SK-N-SH (cell line): ENCODE data around the gene PTPRG. TPM values are rescaled to one million over a fixed set of nuclear protein-coding genes. Genes with fewer than 3 reads are reported as not detected.

Experiments
- CTCF ChIA-PET: fragments of 300-600, 350-600 bp; formaldehyde crosslinking; extraction: SDS; loops from one replicate; lab custom pipeline; 2021; lab: Yijun Ruan, JAX
- POLR2A ChIA-PET: fragments of 350-600 bp; sonication (Branson Sonifier 250); formaldehyde crosslinking; extraction: SDS; loops from one replicate; lab custom pipeline; 2020; ENCODE audit warnings: antibody characterized with exemption, inconsistent platforms; lab: Yijun Ruan, JAX
- DNase-seq: peaks from one replicate; pipeline ENCODE4 v3.0.0; 2012
- H2AFZ ChIP-seq: fragments of 200-600 bp; sonication (generic); 2 replicates; pipeline ENCODE4 v1.8.1; 2016; ENCODE audit warnings: antibody characterized with exemption, mild to moderate bottlenecking, low read depth
- H3F3A ChIP-seq: fragments of 200-600 bp; sonication (generic); replicated peaks from 2 replicates; pipeline ENCODE3; 2016; ENCODE audit warnings: antibody characterized with exemption, mild to moderate bottlenecking; ENCODE audit not compliant: insufficient read depth
- H3K27ac ChIP-seq, 2 experiments: fragments of 200-500 bp in 1 of 2; fragments of 200-600 bp in 1 of 2; sonication (Bioruptor generic) in 1 of 2; sonication (generic), shearing (Covaris generic) in 1 of 2; 2 replicates each; pipeline versions ENCODE4 v1.5.1 to v1.6.1; 2014 to 2016; ENCODE audit warnings: low read depth in 2 of 2, inconsistent platforms in 1 of 2, low read length in 1 of 2, mild to moderate bottlenecking in 1 of 2, mixed read lengths in 1 of 2
- H3K27me3 ChIP-seq: fragments of 200-600 bp; sonication (generic), shearing (Covaris generic); 2 replicates; pipeline ENCODE4 v1.6.1; 2016; ENCODE audit warnings: mixed run types; ENCODE audit not compliant: insufficient read depth
- H3K36me3 ChIP-seq, 2 experiments: fragments of 200-500 bp in 1 of 2; fragments of 200-600 bp in 1 of 2; sonication (Bioruptor generic) in 1 of 2; sonication (generic) in 1 of 2; replicated peaks in 1 of 2; 2 replicates each; pipeline versions ENCODE3 to v1.5.1; 2014 to 2016; ENCODE audit warnings: low read length in 1 of 2, mild to moderate bottlenecking in 1 of 2; ENCODE audit not compliant: insufficient read depth in 2 of 2, control insufficient read depth in 1 of 2
- H3K4me1 ChIP-seq, 2 experiments: fragments of 200-500 bp in 1 of 2; fragments of 200-600 bp in 1 of 2; sonication (Bioruptor generic) in 1 of 2; sonication (generic), shearing (Covaris generic) in 1 of 2; 2 replicates each; pipeline versions ENCODE4 v1.5.1 to v1.6.1; 2014 to 2016; ENCODE audit warnings: low read depth in 1 of 2, low read length in 1 of 2, mixed run types in 1 of 2; ENCODE audit not compliant: insufficient read depth in 2 of 2, control insufficient read depth in 1 of 2
- H3K4me2 ChIP-seq: fragments of 200-600 bp; sonication (generic), shearing (Covaris generic); 2 replicates; pipeline ENCODE4 v1.6.1; 2017; ENCODE audit warnings: mixed run types
- H3K4me3 ChIP-seq, 2 experiments: fragments of 200-500 bp in 1 of 2; fragments of 200-600 bp in 1 of 2; sonication (Bioruptor generic) in 1 of 2; sonication (generic), shearing (Covaris generic) in 1 of 2; 2 replicates each; pipeline versions ENCODE4 v1.5.1 to v1.8.1; 2014 to 2016; ENCODE audit warnings: low read depth in 2 of 2, inconsistent platforms in 1 of 2, low read length in 1 of 2, mild to moderate bottlenecking in 1 of 2, mixed read lengths in 1 of 2, moderate library complexity in 1 of 2
- H3K79me2 ChIP-seq: fragments of 200-600 bp; sonication (generic); 2 replicates; pipeline ENCODE4 v1.8.1; 2017; ENCODE audit warnings: mild to moderate bottlenecking; ENCODE audit not compliant: insufficient read depth
- H3K9ac ChIP-seq: fragments of 200-600 bp; sonication (generic); 2 replicates; pipeline ENCODE4 v1.6.1; 2017; ENCODE audit warnings: mixed run types
- H3K9me2 ChIP-seq: fragments of 200-600 bp; sonication (generic); 2 replicates; pipeline ENCODE4 v1.6.1; 2017; ENCODE audit warnings: mixed run types
- H3K9me3 ChIP-seq: fragments of 200-600 bp; sonication (generic); 2 replicates; pipeline ENCODE4 v1.6.1; 2017; ENCODE audit warnings: mixed run types, mild to moderate bottlenecking, moderate library complexity
- H4K20me1 ChIP-seq: fragments of 200-600 bp; sonication (generic); 2 replicates; pipeline ENCODE4 v1.6.1; 2017; ENCODE audit warnings: mild to moderate bottlenecking, mixed run types; ENCODE audit not compliant: insufficient read depth
- EZH2phosphoT487 ChIP-seq: fragments of 200-600 bp; sonication (generic); IDR thresholded peaks from 2 replicates; pipeline ENCODE4 v1.6.1; 2017; ENCODE audit warnings: low read depth, mixed run types, mild to moderate bottlenecking, antibody characterized with exemption, moderate library complexity, borderline replicate concordance
- FOSL2 ChIP-seq: IDR thresholded peaks from 2 replicates; pipeline ENCODE4 v1.4.0; 2012; ENCODE audit warnings: low read depth, mild to moderate bottlenecking, moderate library complexity, borderline replicate concordance
- GABPA ChIP-seq: IDR thresholded peaks from 2 replicates; pipeline ENCODE4 v1.4.0; 2012; ENCODE audit warnings: low read depth, mild to moderate bottlenecking
- GATA2 ChIP-seq: sonication (generic); formaldehyde crosslinking; IDR thresholded peaks from 2 replicates; pipeline ENCODE4 v1.5.0; 2020; ENCODE audit warnings: mild to moderate bottlenecking, missing genetic modification reagents
- JUND ChIP-seq: IDR thresholded peaks from 2 replicates; pipeline ENCODE4 v1.4.0; 2012
- MAX ChIP-seq: IDR thresholded peaks from 2 replicates; pipeline ENCODE4 v1.4.0; 2012; ENCODE audit warnings: low read depth
- RFX5 ChIP-seq: IDR thresholded peaks from 2 replicates; pipeline ENCODE4 v1.6.1; 2012; ENCODE audit warnings: mild to moderate bottlenecking, improper control_type of control experiment, low read length
- RXRA ChIP-seq: IDR thresholded peaks from 2 replicates; pipeline ENCODE4 v1.4.0; 2012; ENCODE audit warnings: low read depth, mild to moderate bottlenecking, borderline replicate concordance
- SIN3A ChIP-seq: IDR thresholded peaks from 2 replicates; pipeline ENCODE4 v1.6.1; 2012; ENCODE audit warnings: low read depth, mild to moderate bottlenecking, low read length, moderate library complexity, borderline replicate concordance
- SMC3 ChIP-seq: IDR thresholded peaks from 2 replicates; pipeline ENCODE4 v1.6.1; 2012; ENCODE audit warnings: low read depth, low read length, improper control_type of control experiment
- TAF1 ChIP-seq: IDR thresholded peaks from 2 replicates; pipeline ENCODE4 v1.6.1; 2012; ENCODE audit warnings: low read depth, mild to moderate bottlenecking, low read length, moderate library complexity, borderline replicate concordance
- USF1 ChIP-seq: IDR thresholded peaks from 2 replicates; pipeline ENCODE4 v1.4.0; 2012; ENCODE audit warnings: low read depth, borderline replicate concordance
- USF2 ChIP-seq: fragments of 150-350 bp; IDR thresholded peaks from 2 replicates; pipeline ENCODE4 v1.6.1; 2017; ENCODE audit warnings: antibody characterized with exemption, low read length, low read depth, borderline replicate concordance
- YY1 ChIP-seq: IDR thresholded peaks from 2 replicates; pipeline ENCODE4 v1.4.0; 2012; ENCODE audit warnings: low read depth, mild to moderate bottlenecking
- WGBS: methylation state at CpG from one replicate; pipeline ENCODE4 v1.1.6; 2017; ENCODE audit warnings: low lambda C conversion rate; 5-methylcytosine and 5-hydroxymethylcytosine counted together
- polyA plus RNA-seq, 3 experiments: library from polyadenylated mRNA; depleted of rRNA; stranded (reverse); fragments of >200 nt; gene quantifications; 2 replicates each; pipeline ENCODE4 v1.2.3, GENCODE V29; 2012
- TF ChIP-seq, protein P1 (sequence below): IDR thresholded peaks from 2 replicates; pipeline ENCODE4 v1.4.0; 2012; ENCODE audit warnings: low read depth, borderline replicate concordance

The PTPRG gene
- polyA plus RNA-seq, 1 of the 3 experiments (the other 2 are of a cell fraction): 14.1 TPM

- no peak for TF ChIP-seq JUND
- TF ChIP-seq YY1: no peak
- TF ChIP-seq, all 33 proteins: peak for 0
Observed at GRCh38 chr3:62237286-62237948, 676.0 kb downstream of the PTPRG start (continued).

DNA sequence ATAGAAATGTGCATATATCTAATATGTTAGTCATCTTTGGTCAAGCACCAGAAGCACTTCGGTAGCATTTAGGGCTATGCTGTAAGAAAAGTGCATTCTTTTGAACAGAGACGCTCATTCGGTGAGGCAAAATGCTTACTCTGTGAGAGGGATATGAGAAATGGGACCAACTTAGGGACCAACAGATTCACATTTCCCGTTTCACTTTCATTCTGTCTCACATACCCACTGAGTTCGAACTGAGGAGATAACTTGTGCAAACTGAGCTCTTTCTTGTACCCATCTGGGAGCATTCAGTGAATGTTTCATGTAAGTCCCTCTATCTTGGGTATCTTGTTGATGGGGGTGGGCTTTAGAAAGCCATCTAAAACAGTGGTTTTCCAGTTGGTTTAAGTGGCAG, 676.6 kb downstream of the PTPRG start:
- DNase-seq: no peak
- Histone ChIP-seq H3K4me1 (peaks cover 0 to 14% of the 10 kb centered on the region in 2 experiments; a peak in 2 of 4 replicates), H3K27me3 (no peaks in the 10 kb centered on the region), H3K27ac (no peak overlapping the region), H3K9me2 (no peaks in the 10 kb centered on the region), H2AFZ (no peak overlapping the region), H3K9me3 (no peaks in the 10 kb centered on the region), H3K4me2 (no peak overlapping the region), H4K20me1 (no peaks in the 10 kb centered on the region), H3F3A (no peaks in the 10 kb centered on the region), H3K79me2 (no peaks in the 10 kb centered on the region), H3K4me3 (no peak overlapping the region), H3K36me3 (no peaks in the 10 kb centered on the region), H3K9ac (no peak overlapping the region)
- POLR2A ChIA-PET: no interaction called here
- WGBS: 91% methylated on average over 5 of the region's 5 CpGs
- CTCF ChIA-PET: interaction anchor here (0.9 to 1.9 kb wide), 5 partner anchors 8 to 91 kb away, joined by 3 to 10 read pairs (median 4); no protein-coding TSS in a partner anchor
- TF ChIP-seq SMC3 (no peak), SIN3A (no peak), USF1 (no peak), EZH2phosphoT487 (no peak), RXRA (no peak), RFX5 (no peak), TAF1 (no peak), GABPA (no peak), FOSL2 (no peak), USF2 (no peak), GATA2 (CRISPR knock-in tag) (no peak), MAX (no peak)
- TF ChIP-seq, protein P1, sequence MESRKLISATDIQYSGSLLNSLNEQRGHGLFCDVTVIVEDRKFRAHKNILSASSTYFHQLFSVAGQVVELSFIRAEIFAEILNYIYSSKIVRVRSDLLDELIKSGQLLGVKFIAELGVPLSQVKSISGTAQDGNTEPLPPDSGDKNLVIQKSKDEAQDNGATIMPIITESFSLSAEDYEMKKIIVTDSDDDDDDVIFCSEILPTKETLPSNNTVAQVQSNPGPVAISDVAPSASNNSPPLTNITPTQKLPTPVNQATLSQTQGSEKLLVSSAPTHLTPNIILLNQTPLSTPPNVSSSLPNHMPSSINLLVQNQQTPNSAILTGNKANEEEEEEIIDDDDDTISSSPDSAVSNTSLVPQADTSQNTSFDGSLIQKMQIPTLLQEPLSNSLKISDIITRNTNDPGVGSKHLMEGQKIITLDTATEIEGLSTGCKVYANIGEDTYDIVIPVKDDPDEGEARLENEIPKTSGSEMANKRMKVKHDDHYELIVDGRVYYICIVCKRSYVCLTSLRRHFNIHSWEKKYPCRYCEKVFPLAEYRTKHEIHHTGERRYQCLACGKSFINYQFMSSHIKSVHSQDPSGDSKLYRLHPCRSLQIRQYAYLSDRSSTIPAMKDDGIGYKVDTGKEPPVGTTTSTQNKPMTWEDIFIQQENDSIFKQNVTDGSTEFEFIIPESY: no peak
